GM21367 (cell line): Measurements from ENCODE around the gene SEC62.

ENCODE experiments used
- ATAC-seq: cut with Tn5 transposase; IDR thresholded peaks from one replicate; pipeline ENCODE4 v1.9.1; 2021; ENCODE audit not compliant: unreplicated experiment

The SEC62 gene

GRCh38 chr3:169966951-169967915 is 626 bp downstream of the SEC62 start:
- peak; percentile 13 for ATAC-seq

- no peak for ATAC-seq
Observed at GRCh38 chr3:169968224-169968885, 1.7 kb downstream of the SEC62 start.

- ATAC-seq = no peak
Observed at GRCh38 chr3:169969174-169970095, 2.8 kb downstream of the SEC62 start.

DNA sequence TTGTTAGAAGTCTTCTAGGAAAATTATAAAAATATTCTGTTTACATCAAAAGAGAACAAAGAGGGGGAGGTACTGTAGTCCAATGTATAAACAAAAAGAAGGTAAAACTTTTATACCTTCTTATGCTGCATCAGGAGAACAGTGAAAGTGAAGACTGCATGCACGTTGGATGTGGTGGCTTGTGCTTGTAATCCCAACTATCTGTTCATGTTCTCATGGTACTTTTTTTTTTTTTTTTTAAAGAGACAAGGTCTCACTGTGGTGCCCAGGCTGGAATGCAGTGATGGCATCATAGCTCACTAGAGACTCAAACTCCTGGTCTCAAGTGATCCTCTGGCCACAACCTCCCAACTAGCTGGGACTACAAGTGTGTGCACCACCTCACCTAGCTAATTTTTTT is 4.2 kb downstream of the SEC62 start:
- no peak for ATAC-seq

DNA sequence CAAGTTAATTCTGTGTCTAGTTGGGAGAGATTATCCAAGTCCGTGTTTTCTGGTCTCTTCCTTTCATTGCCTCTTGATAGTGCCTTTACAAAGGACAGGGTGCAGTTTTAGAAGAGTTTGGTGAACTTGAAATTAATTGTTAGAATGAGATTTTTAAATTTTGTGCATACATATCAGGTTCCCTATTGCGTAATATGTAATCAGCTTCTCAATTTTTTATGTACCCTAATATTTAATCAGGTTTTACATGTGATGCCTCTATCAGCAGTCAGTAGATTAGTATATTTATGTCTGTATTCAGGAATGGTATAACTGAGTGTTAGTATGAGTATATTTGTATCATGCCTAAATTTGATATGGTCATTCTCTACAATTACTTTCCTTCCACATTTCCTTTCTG is 4.9 kb downstream of the SEC62 start:
- no peak for ATAC-seq

- ATAC-seq = no peak
Observed at GRCh38 chr3:169980055-169980454, 13.4 kb downstream of the SEC62 start.

DNA sequence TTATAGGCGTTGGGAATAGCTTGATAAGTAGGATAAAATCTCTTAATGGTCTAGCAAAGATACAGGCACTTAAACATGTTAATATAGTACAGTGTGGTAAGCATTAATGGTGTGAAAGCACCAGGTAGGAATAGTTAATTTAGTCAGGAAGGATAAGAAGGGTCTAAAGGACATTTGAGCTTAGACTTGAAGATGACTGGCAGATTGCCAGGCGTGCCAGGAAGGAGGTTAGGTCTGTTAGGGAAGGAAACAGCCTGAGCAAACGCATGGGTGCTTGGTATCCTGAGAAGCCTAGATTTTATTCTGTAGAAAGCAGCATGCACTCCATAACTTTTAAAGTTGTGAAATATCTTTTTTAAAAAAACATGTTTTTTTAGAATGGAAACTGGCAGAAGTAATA is 17.7 kb downstream of the SEC62 start:
- ATAC-seq = no peak

DNA sequence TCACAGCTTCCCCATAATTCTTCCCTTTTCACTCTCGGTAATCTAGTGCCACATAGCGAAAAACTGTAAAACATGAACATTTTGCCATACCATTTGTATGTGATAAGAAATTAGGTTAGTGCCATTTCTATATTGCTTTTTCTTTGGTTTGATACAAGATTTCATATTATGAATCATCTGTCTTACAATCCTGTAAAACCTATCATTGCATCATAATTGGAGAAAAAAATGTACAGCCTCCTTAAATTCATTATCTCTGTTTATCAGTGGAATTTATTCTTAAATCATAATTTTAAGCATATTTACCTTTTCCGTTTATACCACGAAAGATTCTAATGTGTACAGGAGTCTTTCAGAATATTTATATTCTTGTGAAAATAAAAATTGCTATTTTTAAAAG is 23.8 kb downstream of the SEC62 start:
- no peak for ATAC-seq

- no peak for ATAC-seq
Observed at GRCh38 chr3:169992156-169992555, 25.5 kb downstream of the SEC62 start.

DNA sequence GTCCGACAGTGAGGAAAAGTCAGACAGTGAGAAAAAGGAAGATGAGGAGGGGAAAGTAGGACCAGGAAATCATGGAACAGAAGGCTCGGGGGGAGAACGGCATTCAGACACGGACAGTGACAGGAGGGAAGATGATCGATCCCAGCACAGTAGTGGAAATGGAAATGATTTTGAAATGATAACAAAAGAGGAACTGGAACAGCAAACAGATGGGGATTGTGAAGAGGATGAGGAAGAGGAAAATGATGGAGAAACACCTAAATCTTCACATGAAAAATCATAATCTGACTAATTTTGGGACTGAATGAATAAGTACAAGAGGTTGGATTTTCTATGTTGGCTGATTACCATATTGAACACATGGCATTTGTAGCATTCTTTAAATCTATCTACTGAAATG is 26.2 kb downstream of the SEC62 start:
- ATAC-seq = no peak

DNA sequence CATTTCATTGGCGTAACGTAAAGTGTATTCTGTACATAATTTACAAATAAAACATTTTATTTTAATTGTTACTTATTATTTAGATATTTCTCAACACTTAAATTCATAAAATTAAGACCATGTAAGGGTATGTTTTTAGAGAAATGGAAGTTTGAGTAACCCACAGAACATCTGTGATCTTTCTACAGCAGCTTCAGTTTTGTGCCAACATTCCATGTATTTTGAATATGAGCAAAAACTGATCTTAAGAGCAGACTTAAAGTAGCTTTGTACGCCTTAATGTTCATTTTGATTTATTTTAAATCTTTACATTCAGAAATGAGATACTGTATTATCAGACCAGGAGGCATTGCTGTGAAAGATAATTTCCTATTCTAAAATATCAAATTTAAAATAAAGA is 27.2 kb downstream of the SEC62 start:
- ATAC-seq = no peak

GRCh38 chr3:169996063-169996462 is 29.5 kb downstream of the SEC62 start:
- no peak for ATAC-seq

GRCh38 chr3:169998668-169999131 is 32.1 kb downstream of the SEC62 start:
- no peak for ATAC-seq

GRCh38 chr3:169999433-169999832 is 32.8 kb downstream of the SEC62 start:
- peak; percentile 91 for ATAC-seq

DNA sequence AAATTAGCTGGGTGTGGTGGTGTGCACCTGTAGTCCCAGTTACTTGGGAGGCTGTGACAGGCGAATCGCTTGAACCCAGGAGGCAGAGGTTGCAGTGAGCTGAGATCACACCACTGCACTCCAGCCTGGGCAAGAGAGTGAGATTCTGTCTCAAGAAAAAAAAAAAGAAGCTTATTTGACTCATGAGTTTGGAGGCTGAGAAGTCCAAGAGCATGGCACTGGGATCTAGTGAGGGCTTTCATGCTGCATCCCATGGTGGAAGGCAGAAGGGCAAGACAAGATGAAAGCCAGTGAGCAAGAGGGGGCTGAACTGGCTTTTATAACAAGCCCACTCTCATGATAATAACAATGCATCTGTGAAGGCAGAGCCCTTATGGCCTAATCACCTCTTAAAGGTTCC is 33.4 kb downstream of the SEC62 start:
- ATAC-seq = no peak

GRCh38 chr3:170002231-170002630 is 35.6 kb downstream of the SEC62 start:
- ATAC-seq = no peak

- no peak for ATAC-seq
Observed at GRCh38 chr3:170002879-170003278, 36.3 kb downstream of the SEC62 start.

DNA sequence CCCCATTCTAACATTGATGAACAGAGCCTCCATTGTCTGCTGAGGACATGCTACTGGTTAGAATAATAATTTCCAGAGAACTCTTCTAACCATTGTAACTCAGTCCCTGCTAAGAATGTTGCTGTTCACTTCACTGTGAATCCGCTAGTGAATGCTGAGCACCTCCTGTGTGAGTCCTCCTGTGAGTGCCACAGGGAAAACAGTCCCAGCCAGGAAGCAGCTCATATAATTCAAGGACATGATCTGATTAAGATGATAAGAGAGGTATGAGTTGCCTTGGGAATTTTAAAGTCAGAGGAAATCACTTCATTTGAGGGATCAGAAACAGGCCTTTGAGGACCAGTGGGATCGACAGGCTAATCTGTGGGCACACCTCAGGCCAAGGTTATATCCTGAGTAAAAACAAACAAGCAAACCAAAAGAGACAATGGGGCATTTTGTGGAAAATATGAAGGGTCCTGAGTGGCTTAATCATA is 37.3 kb downstream of the SEC62 start:
- ATAC-seq = no peak

DNA sequence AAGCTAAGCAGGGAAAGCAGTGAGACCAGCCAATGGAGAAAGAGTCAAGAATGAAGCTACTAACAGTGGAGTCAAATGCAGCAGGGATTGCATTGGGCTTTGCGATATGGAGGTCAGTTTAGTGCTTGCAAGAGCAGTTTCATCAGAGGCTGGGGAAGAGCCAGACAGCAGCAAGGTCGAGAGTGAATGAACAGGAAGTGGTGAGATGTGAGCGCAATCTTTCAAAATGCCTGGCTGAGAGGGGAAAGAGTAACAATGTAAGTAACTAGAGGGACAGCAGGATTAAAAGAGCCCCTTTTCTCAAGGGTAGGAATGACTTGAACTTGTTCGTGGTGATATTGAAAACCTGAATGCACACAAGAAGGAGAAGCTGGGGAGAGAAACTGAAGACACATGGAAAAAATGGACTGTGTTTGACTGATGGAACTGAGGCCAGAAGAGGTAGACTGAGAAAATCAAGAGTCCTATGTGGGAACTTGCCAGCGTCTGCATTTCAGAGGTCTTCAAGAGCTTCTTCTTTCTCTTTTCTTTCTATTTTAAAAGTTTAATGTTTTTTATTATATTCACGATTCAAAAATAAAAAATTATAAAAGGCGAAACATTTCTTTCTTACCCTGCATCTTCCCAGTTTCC is 40.5 kb downstream of the SEC62 start:
- ATAC-seq = peak; percentile 92

DNA sequence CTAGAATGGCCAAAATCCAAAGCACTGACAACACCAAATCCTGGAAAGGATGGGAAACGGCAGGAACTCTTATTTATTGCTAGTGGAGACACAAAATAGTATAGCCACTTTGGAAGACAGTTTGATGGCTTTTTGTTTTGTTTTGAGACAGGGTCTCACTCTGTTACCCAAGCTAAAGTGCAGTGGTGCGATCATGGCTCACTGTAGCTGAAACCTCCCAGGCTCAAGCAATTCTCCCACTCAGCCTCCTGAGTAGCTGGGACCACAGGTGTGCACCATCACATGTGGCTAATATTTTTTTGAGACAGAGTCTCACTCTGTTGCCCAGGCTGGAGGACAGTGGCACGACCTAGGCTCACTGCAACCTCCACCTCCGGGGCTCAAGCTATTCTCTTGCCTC is 43.9 kb downstream of the SEC62 start:
- no peak for ATAC-seq
